WTC11 (cell line): ENCODE results near the gene DSE. TPM values are rescaled to one million over a fixed set of nuclear protein-coding genes. Genes with fewer than 3 reads are reported as not detected.
A peak's percentile ranks its signal among the peaks of the same experiment; 100 is the strongest.

ENCODE experiments used
- ATAC-seq: fragments of 200-7000 bp; cut with Tn5 transposase; 2 replicates; pipeline ENCODE4 v1.10.0; 2021; ENCODE audit warnings: mild to moderate bottlenecking, moderate library complexity
- CTCF ChIA-PET: fragments of 300-600 bp; sonication (Branson Sonifier 250); formaldehyde crosslinking; loops from one replicate; lab custom pipeline; 2021; ENCODE audit warnings: antibody characterized with exemption; lab: Charles Lee
- POLR2A ChIA-PET: fragments of 350-600 bp; sonication (Branson Sonifier 250); formaldehyde crosslinking; loops from one replicate; lab custom pipeline; 2021; ENCODE audit warnings: antibody characterized with exemption; lab: Charles Lee
- DNase-seq: peaks from one replicate; pipeline ENCODE4 v3.0.0; 2021; ENCODE audit warnings: low spot score
- H3K27ac Mint-ChIP-seq: 2 replicates; pipeline ENCODE4 v1.8.0; 2021; ENCODE audit warnings: mixed read lengths
- H3K27me3 Mint-ChIP-seq: 2 replicates; pipeline ENCODE4 v1.8.0; 2021; ENCODE audit warnings: low read depth, mild to moderate bottlenecking, moderate library complexity, mixed read lengths
- H3K36me3 Mint-ChIP-seq: 2 replicates; pipeline ENCODE4 v1.8.0; 2021; ENCODE audit warnings: mixed read lengths
- H3K4me1 Mint-ChIP-seq: 2 replicates; pipeline ENCODE4 v1.8.0; 2022; ENCODE audit warnings: mixed read lengths
- H3K4me3 Mint-ChIP-seq: 2 replicates; pipeline ENCODE4 v1.8.0; 2021; ENCODE audit warnings: mild to moderate bottlenecking, moderate library complexity, mixed read lengths
- H3K9me3 Mint-ChIP-seq: 2 replicates; pipeline ENCODE4 v1.8.0; 2021; ENCODE audit warnings: mixed read lengths
- ATF3 ChIP-seq: sonication (generic); formaldehyde crosslinking; conservative IDR thresholded peaks from 2 replicates; pipeline ENCODE4 v1.8.1; 2022; ENCODE audit warnings: mild to moderate bottlenecking, missing genetic modification reagents
- CREB1 ChIP-seq: sonication (generic); formaldehyde crosslinking; IDR thresholded peaks from 2 replicates; pipeline ENCODE4 v1.8.0; 2023; ENCODE audit warnings: mild to moderate bottlenecking, missing genetic modification reagents
- FOXK1 ChIP-seq: sonication (generic); formaldehyde crosslinking; IDR thresholded peaks from 2 replicates; pipeline ENCODE4 v1.8.0; 2022; ENCODE audit warnings: mild to moderate bottlenecking, moderate library complexity, missing genetic modification reagents
- FOXP4 ChIP-seq: sonication (generic); formaldehyde crosslinking; IDR thresholded peaks from 2 replicates; pipeline ENCODE4 v1.8.0; 2022; ENCODE audit warnings: mild to moderate bottlenecking, missing genetic modification reagents
- GRHL2 ChIP-seq: fragments of 250-450 bp; sonication (Bioruptor Pico); IDR thresholded peaks from 2 replicates; pipeline ENCODE4 v1.8.0; 2022; ENCODE audit warnings: mild to moderate bottlenecking, moderate library complexity; ENCODE audit not compliant: insufficient replicate concordance, severe bottlenecking
- HMGA2 ChIP-seq: fragments of 250-450 bp; sonication (Bioruptor Pico); IDR thresholded peaks from 2 replicates; pipeline ENCODE4 v1.4.0; 2021; ENCODE audit warnings: mild to moderate bottlenecking, moderate library complexity
- JAZF1 ChIP-seq: fragments of 250-450 bp; sonication (Bioruptor Pico); IDR thresholded peaks from 2 replicates; pipeline ENCODE4 v1.9.0; 2021; ENCODE audit warnings: moderate library complexity, mild to moderate bottlenecking, inconsistent platforms
- JUN ChIP-seq: sonication (generic); formaldehyde crosslinking; IDR thresholded peaks from 2 replicates; pipeline ENCODE4 v1.8.0; 2023; ENCODE audit warnings: mild to moderate bottlenecking, missing genetic modification reagents
- MAX ChIP-seq: sonication (generic); formaldehyde crosslinking; IDR thresholded peaks from 2 replicates; pipeline ENCODE4 v1.8.0; 2022; ENCODE audit warnings: mild to moderate bottlenecking, missing genetic modification reagents
- NFYB ChIP-seq: sonication (generic); formaldehyde crosslinking; conservative IDR thresholded peaks from 2 replicates; pipeline ENCODE4 v1.8.0; 2022; ENCODE audit warnings: low read depth, missing genetic modification reagents
- NR1H2 ChIP-seq: sonication (generic); formaldehyde crosslinking; IDR thresholded peaks from 2 replicates; pipeline ENCODE4 v1.9.0; 2021; ENCODE audit warnings: mild to moderate bottlenecking, moderate library complexity, missing genetic modification reagents
- NR2C2 ChIP-seq: sonication (generic); formaldehyde crosslinking; IDR thresholded peaks from 2 replicates; pipeline ENCODE4 v1.8.0; 2022; ENCODE audit warnings: mild to moderate bottlenecking, missing genetic modification reagents
- RORB ChIP-seq: fragments of 250-450 bp; sonication (Bioruptor Pico); IDR thresholded peaks from 2 replicates; pipeline ENCODE4 v1.9.0; 2021; ENCODE audit warnings: mild to moderate bottlenecking
- SMAD4 ChIP-seq: sonication (generic); formaldehyde crosslinking; IDR thresholded peaks from 2 replicates; pipeline ENCODE4 v1.8.0; 2022; ENCODE audit warnings: mild to moderate bottlenecking, missing genetic modification reagents
- SOX15 ChIP-seq: fragments of 250-450 bp; sonication (Bioruptor Pico); IDR thresholded peaks from 2 replicates; pipeline ENCODE4 v1.9.0; 2021; ENCODE audit warnings: mild to moderate bottlenecking
- STAT6 ChIP-seq: sonication (generic); formaldehyde crosslinking; conservative IDR thresholded peaks from 2 replicates; pipeline ENCODE4 v1.8.1; 2023; ENCODE audit warnings: mild to moderate bottlenecking, low read depth, missing genetic modification reagents, moderate library complexity
- TEAD4 ChIP-seq: sonication (generic); formaldehyde crosslinking; IDR thresholded peaks from 2 replicates; pipeline ENCODE4 v1.8.0; 2022; ENCODE audit warnings: mild to moderate bottlenecking, missing genetic modification reagents
- ZBTB43 ChIP-seq: sonication (generic); formaldehyde crosslinking; IDR thresholded peaks from 2 replicates; pipeline ENCODE4 v1.8.1; 2023; ENCODE audit warnings: mild to moderate bottlenecking, missing genetic modification reagents
- ZNF138 ChIP-seq: sonication (generic); formaldehyde crosslinking; conservative IDR thresholded peaks from 2 replicates; pipeline ENCODE4 v1.8.1; 2022; ENCODE audit warnings: mild to moderate bottlenecking, moderate library complexity, missing genetic modification reagents
- ZNF232 ChIP-seq: sonication (generic); formaldehyde crosslinking; IDR thresholded peaks from 2 replicates; pipeline ENCODE4 v1.8.0; 2022; ENCODE audit warnings: mild to moderate bottlenecking, missing genetic modification reagents
- ZNF396 ChIP-seq: fragments of 250-450 bp; sonication (Bioruptor Pico); IDR thresholded peaks from 2 replicates; pipeline ENCODE4 v1.8.0; 2021; ENCODE audit warnings: mild to moderate bottlenecking, moderate library complexity, borderline replicate concordance
- ZNF425 ChIP-seq: fragments of 250-450 bp; sonication (Bioruptor Pico); conservative IDR thresholded peaks from 2 replicates; pipeline ENCODE4 v1.9.0; 2021; ENCODE audit warnings: mild to moderate bottlenecking
- ZNF512 ChIP-seq: sonication (generic); formaldehyde crosslinking; IDR thresholded peaks from 2 replicates; pipeline ENCODE4 v1.8.1; 2022; ENCODE audit warnings: missing genetic modification reagents, borderline replicate concordance
- ZNF671 ChIP-seq: fragments of 250-450 bp; sonication (Bioruptor Pico); IDR thresholded peaks from 2 replicates; pipeline ENCODE4 v1.8.0; 2021; ENCODE audit warnings: mild to moderate bottlenecking
- total RNA-seq: library from RNA; stranded (reverse); gene quantifications from 3 replicates; pipeline ENCODE4 v1.2.3, GENCODE V29; 2021

Gene DSE
- total RNA-seq, 1 experiment from 2014 or later = 78.3 TPM

- peaks cover 13% of the 10 kb centered on the region for H3K36me3 Mint-ChIP-seq
- CTCF ChIA-PET = interaction anchor here (1.1 to 1.9 kb wide), 4 partner anchors 19 to 144 kb away, joined by 3 to 5 read pairs (median 4); no protein-coding TSS in a partner anchor
- TF ChIP-seq ZNF232 (CRISPR knock-in tag) = no peak
- TF ChIP-seq SMAD4 (CRISPR knock-in tag) = no peak
- no peaks in the 10 kb centered on the region for H3K9me3 Mint-ChIP-seq
- peaks cover 46% of the 10 kb centered on the region for H3K4me1 Mint-ChIP-seq
- no peak overlapping the region for H3K4me3 Mint-ChIP-seq
- POLR2A ChIA-PET = no interaction called here
- peak overlapping the region; percentile 75 for H3K27ac Mint-ChIP-seq
- ATAC-seq (peak; percentile 77), DNase-seq (no peak)
- no peaks in the 10 kb centered on the region for H3K27me3 Mint-ChIP-seq
Observed at GRCh38 chr6:116412270-116412669, 41.5 kb downstream of the DSE start.

GRCh38 chr6:116413357-116413756 is 42.6 kb downstream of the DSE start:
- ChIA-PET CTCF (interaction anchor here (1.8 kb wide), 1 partner anchor 125 kb away, joined by 3 read pairs; no protein-coding TSS in a partner anchor), POLR2A (no interaction called here)
- peaks cover 41% of the 10 kb centered on the region for H3K4me1 Mint-ChIP-seq
- no peak overlapping the region for H3K27ac Mint-ChIP-seq
- H3K4me3 Mint-ChIP-seq = no peak overlapping the region
- peaks cover 13% of the 10 kb centered on the region for H3K36me3 Mint-ChIP-seq
- no peaks in the 10 kb centered on the region for H3K27me3 Mint-ChIP-seq
- ATAC-seq (no peak), DNase-seq (no peak)
- H3K9me3 Mint-ChIP-seq = peaks cover under 1% of the 10 kb centered on the region; the same call in 1 of the 2 replicates
- TF ChIP-seq FOXP4 (CRISPR knock-in tag) (no peak), JAZF1 (no peak), NR2C2 (CRISPR knock-in tag) (no peak), ZNF138 (CRISPR knock-in tag) (no peak), ZNF425 (CRISPR knock-in tag) (no peak), CREB1 (no peak), STAT6 (no peak), ATF3 (CRISPR knock-in tag) (no peak), NFYB (CRISPR knock-in tag) (no peak), HMGA2 (CRISPR knock-in tag) (no peak), MAX (CRISPR knock-in tag) (no peak)

GRCh38 chr6:116417661-116418060 is 46.9 kb downstream of the DSE start:
- TF ChIP-seq FOXK1 (CRISPR knock-in tag) (no peak), ZNF671 (no peak), JUN (CRISPR knock-in tag) (no peak), ZBTB43 (CRISPR knock-in tag) (no peak), SOX15 (CRISPR knock-in tag) (no peak), GRHL2 (CRISPR knock-in tag) (no peak), NR1H2 (CRISPR knock-in tag) (no peak), TEAD4 (CRISPR knock-in tag) (no peak), ZNF396 (CRISPR knock-in tag) (no peak), ZNF512 (CRISPR knock-in tag) (no peak), RORB (CRISPR knock-in tag) (no peak)
- POLR2A ChIA-PET = no interaction called here
- H3K4me1 Mint-ChIP-seq = peaks cover 36% of the 10 kb centered on the region
- CTCF ChIA-PET = no interaction called here
- peaks cover 7% of the 10 kb centered on the region for H3K36me3 Mint-ChIP-seq
- DNase-seq = no peak
- peak overlapping the region; percentile 9; the same call in 1 of the 2 replicates for H3K27ac Mint-ChIP-seq
- no peaks in the 10 kb centered on the region for H3K27me3 Mint-ChIP-seq
- no peak for ATAC-seq
- H3K9me3 Mint-ChIP-seq = peaks cover 5% of the 10 kb centered on the region
- H3K4me3 Mint-ChIP-seq = no peak overlapping the region
